ENCODE results near the gene SMIM13. TPM values are rescaled to one million over a fixed set of nuclear protein-coding genes. Genes with fewer than 3 reads are reported as not detected.
A peak's percentile ranks its signal among the peaks of the same experiment; 100 is the strongest.

SMIM13 gene
- total and polyA plus RNA-seq, 11 donors, result 4.6 to 18.4 (median 12.3) TPM

- TF ChIP-seq POLR2A (IDR thresholded peaks at IDR 0.05), result no peak
- TF ChIP-seq, protein P1, sequence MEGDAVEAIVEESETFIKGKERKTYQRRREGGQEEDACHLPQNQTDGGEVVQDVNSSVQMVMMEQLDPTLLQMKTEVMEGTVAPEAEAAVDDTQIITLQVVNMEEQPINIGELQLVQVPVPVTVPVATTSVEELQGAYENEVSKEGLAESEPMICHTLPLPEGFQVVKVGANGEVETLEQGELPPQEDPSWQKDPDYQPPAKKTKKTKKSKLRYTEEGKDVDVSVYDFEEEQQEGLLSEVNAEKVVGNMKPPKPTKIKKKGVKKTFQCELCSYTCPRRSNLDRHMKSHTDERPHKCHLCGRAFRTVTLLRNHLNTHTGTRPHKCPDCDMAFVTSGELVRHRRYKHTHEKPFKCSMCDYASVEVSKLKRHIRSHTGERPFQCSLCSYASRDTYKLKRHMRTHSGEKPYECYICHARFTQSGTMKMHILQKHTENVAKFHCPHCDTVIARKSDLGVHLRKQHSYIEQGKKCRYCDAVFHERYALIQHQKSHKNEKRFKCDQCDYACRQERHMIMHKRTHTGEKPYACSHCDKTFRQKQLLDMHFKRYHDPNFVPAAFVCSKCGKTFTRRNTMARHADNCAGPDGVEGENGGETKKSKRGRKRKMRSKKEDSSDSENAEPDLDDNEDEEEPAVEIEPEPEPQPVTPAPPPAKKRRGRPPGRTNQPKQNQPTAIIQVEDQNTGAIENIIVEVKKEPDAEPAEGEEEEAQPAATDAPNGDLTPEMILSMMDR (IDR thresholded peaks at IDR 0.05), result no peak
- Histone ChIP-seq H3K4me1 (peaks cover 0 to 18% (median 0%) of the 10 kb centered on the region in 12 donors), H3K27me3 (no peaks in the 10 kb centered on the region), H3K36me3 (no peaks in the 10 kb centered on the region), H3K9me3 (no peaks in the 10 kb centered on the region), H3K27ac (no peak overlapping the region), H3K4me3 (no peak overlapping the region)
- DNase-seq (peak; percentile 28 to 77 (median 60)), ATAC-seq (peak; percentile 55 to 86 (median 74))
- intact Hi-C loops (cut with DNase I), result loop anchor here (1.0 to 10.0 kb wide), 6 partner anchors 351 to 434 kb away; no protein-coding TSS in a partner anchor
- 85 to 91% (median 88%) methylated on average over 10 of the region's 10 CpGs for WGBS, 4 donors
These were observed 50.0 kb downstream of the SMIM13 start for GRCh38 chr6:11143394-11144371.

DNA sequence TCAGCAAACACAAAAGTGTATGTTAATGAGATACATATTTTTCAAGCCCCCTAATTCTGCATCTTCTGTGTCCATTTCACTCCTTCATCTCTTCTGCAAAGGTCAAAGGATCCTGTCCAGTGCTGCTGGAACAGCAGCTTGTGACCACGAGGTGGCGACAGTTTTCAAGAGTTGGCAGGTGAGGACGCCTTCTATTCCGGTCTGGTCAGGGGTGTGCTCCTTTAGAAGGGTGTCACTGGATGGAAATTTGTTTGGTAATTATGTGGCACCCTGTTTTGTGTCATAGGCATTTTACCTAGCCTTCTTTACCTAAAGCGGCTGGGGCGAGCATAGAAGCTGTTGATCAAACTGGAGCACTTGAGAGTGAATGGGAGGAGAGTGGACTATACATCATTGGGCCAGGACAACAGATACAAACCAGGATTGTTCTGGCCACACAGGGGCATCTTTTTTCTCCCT lies 50.8 kb downstream of the SMIM13 start:
- TF ChIP-seq POLR2A (IDR thresholded peaks at IDR 0.05), result no peak
- TF ChIP-seq, protein P1 (IDR thresholded peaks at IDR 0.05), result peak; percentile 78 to 96 (median 90)
- Histone ChIP-seq H3K9me3 (no peaks in the 10 kb centered on the region), H3K27ac (no peak overlapping the region), H3K4me1 (peaks cover 0 to 18% (median 0%) of the 10 kb centered on the region in 12 donors), H3K36me3 (no peaks in the 10 kb centered on the region), H3K4me3 (no peak overlapping the region), H3K27me3 (no peaks in the 10 kb centered on the region)
- WGBS, 4 donors, result 15 to 28% (median 27%) methylated on average over 6 of the region's 6 CpGs
- peak; percentile 72 to 83 (median 74) for DNase-seq
- ATAC-seq, result peak; percentile 89 to 96 (median 92)
- intact Hi-C loops (cut with DNase I), result loop anchor here (1.0 to 10.0 kb wide), 6 partner anchors 350 to 433 kb away; no protein-coding TSS in a partner anchor

DNA sequence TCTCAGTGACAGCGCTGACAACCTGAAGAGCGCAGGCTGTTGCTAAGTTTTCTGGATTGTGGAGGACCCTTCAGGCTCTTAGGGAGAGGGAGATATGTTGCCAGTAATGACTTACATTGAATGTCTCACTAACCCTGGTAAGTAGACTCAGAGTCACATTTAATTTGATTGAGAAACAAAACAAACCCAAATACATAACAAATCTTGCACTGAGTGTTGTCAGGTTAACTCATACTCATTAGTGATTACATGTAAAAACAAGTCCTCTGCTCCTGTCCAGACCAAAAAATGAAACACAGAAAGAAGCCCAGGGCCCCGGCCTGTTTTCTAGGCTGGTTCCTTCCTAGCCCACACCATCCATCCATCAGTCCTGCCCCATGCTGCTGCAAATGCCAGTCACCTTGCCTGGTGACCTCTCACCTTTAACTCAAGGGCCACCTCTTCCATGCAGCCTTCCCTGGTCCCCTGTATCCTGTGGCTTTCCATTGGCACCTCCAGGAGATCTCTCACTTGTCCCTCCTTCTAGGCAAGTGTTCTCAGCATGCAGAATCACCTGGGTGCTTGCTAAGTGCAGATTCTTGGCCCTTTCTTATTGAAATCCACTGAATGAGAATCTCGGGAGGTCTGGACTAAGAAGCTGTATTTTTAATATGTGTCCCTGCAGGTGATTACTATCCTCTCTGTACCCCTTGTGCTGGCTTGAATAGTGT lies 52.6 kb downstream of the SMIM13 start:
- Histone ChIP-seq H3K9me3 (no peaks in the 10 kb centered on the region), H3K4me1 (peaks cover 0 to 18% (median 0%) of the 10 kb centered on the region in 12 donors), H3K36me3 (no peaks in the 10 kb centered on the region), H3K27me3 (no peaks in the 10 kb centered on the region), H3K27ac (no peak overlapping the region), H3K4me3 (no peak overlapping the region)
- intact Hi-C loops (cut with DNase I), result loop anchor here in 3 of 10 donors (5.0 to 10.0 kb wide), 2 partner anchors 429 to 431 kb away; no protein-coding TSS in a partner anchor
- TF ChIP-seq, protein P1 (IDR thresholded peaks at IDR 0.05), result no peak
- TF ChIP-seq POLR2A (IDR thresholded peaks at IDR 0.05), result no peak
- DNase-seq (no peak), ATAC-seq (no peak)
- 94 to 96% (median 94%) methylated on average over 4 of the region's 4 CpGs for WGBS, 4 donors

Measured in heart left ventricle (tissue), 16 donors.